ENCODE results near the gene DECR2. TPM values are rescaled to one million over a fixed set of nuclear protein-coding genes. Genes with fewer than 3 reads are reported as not detected.

DECR2 gene
- total and polyA plus RNA-seq, 12 donors = 5.9 to 143 (median 41.7) TPM

- Histone ChIP-seq H3K36me3 (replicated peaks in 1 of 2) (peaks cover 0 to 68% of the 10 kb centered on the region in 2 donors), H3K4me3 (no peak overlapping the region), H3K27me3 (no peaks in the 10 kb centered on the region), H3K27ac (peak overlapping the region in 1 of 5 donors; percentile 57), H3K4me1 (replicated peaks in 1 of 2) (peaks cover 6 to 13% of the 10 kb centered on the region in 2 donors), H3K9me3 (replicated peaks in 1 of 3) (no peaks in the 10 kb centered on the region)
- TF ChIP-seq POLR2A (IDR thresholded peaks at IDR 0.05) (no peak), CTCF (IDR thresholded peaks at IDR 0.05) (no peak)
- intact Hi-C loops (cut with DNase I) = no loop called here
- peak in 1 of 7 donors; percentile 85 for DNase-seq
- 86 to 95% (median 88%) methylated on average over 16 to 31 of the region's 31 CpGs for WGBS, 4 donors
Measured at GRCh38 chr16:371515-372301, 30.0 kb upstream of the DECR2 start.

GRCh38 chr16:372302-372983 is 29.2 kb upstream of the DECR2 start:
- TF ChIP-seq CTCF (IDR thresholded peaks at IDR 0.05) (no peak), POLR2A (IDR thresholded peaks at IDR 0.05) (no peak)
- no peaks in the 10 kb centered on the region for H3K9me3 ChIP-seq (replicated peaks in 1 of 3)
- H3K27me3 ChIP-seq = no peaks in the 10 kb centered on the region
- H3K36me3 ChIP-seq (replicated peaks in 1 of 2) = peaks cover 0 to 68% of the 10 kb centered on the region in 2 donors
- intact Hi-C loops (cut with DNase I) = no loop called here
- H3K27ac ChIP-seq = peak overlapping the region in 1 of 5 donors; percentile 57
- WGBS, 4 donors = 85 to 94% (median 86%) methylated on average over 6 to 19 of the region's 19 CpGs
- peaks cover 6 to 13% of the 10 kb centered on the region in 2 donors for H3K4me1 ChIP-seq (replicated peaks in 1 of 2)
- no peak for DNase-seq
- no peak overlapping the region for H3K4me3 ChIP-seq

- no peak for DNase-seq
- 88 to 94% (median 90%) methylated on average over 2 to 5 of the region's 5 CpGs for WGBS, 4 donors
- Histone ChIP-seq H3K4me3 (no peak overlapping the region), H3K36me3 (replicated peaks in 1 of 2) (peaks cover 0 to 62% of the 10 kb centered on the region in 2 donors), H3K27ac (no peak overlapping the region), H3K9me3 (replicated peaks in 1 of 3) (no peaks in the 10 kb centered on the region), H3K27me3 (no peaks in the 10 kb centered on the region), H3K4me1 (replicated peaks in 1 of 2) (peaks cover 6 to 13% of the 10 kb centered on the region in 2 donors)
- intact Hi-C loops (cut with DNase I) = no loop called here
- TF ChIP-seq POLR2A (IDR thresholded peaks at IDR 0.05) = no peak
- no peak for TF ChIP-seq CTCF (IDR thresholded peaks at IDR 0.05)
Measured at GRCh38 chr16:373020-373598, 28.6 kb upstream of the DECR2 start.

Data from adrenal gland (tissue), 12 donors.